ENCODE results near the gene RSL1D1.
"Not testable (repeated sequence)": the region's sequence is repeated elsewhere in the genome, so short reads cannot be mapped to it uniquely, and the experiment has no call there.

Gene RSL1D1

GRCh38 chr16:11848842-11849241 is 2.5 kb downstream of the RSL1D1 start:
- DNase-seq (ENCODE audit: insufficient read length, low spot score): no peak

GRCh38 chr16:11844499-11844898 is 6.8 kb downstream of the RSL1D1 start:
- no peak for DNase-seq (ENCODE audit: insufficient read length, low spot score)
- no peak for FAIRE-seq

More at GRCh38 chr16:11848842-11849241, 2.5 kb downstream of the RSL1D1 start:
- no peak for FAIRE-seq

- no peak for FAIRE-seq
- DNase-seq (ENCODE audit: insufficient read length, low spot score): no peak
Measured at GRCh38 chr16:11843861-11844260, 7.5 kb downstream of the RSL1D1 start.

GRCh38 chr16:11843206-11843605 is 8.1 kb downstream of the RSL1D1 start:
- DNase-seq (ENCODE audit: insufficient read length, low spot score): no peak
- FAIRE-seq: no peak

DNA sequence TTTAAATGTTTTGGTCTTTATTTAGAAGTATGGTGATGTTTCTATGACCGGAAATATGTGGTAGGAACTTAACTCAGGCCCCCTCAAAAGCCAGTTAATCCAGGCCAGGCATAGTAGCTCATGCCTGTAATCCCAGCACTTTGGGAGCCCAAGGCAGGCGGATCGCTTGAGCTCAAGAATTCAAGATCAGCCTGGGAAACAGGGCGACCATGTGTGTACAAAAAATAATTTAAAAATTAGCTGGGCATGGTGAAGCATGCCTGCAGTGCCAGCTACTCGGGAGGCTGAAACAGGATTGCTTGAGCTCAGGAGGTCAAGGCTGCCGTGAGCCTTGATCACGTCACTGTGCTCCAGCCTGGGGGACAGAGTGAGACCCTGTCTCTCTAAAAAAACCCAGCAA is 10.3 kb downstream of the RSL1D1 start:
- FAIRE-seq: no peak
- DNase-seq (ENCODE audit: insufficient read length, low spot score): no peak

DNA sequence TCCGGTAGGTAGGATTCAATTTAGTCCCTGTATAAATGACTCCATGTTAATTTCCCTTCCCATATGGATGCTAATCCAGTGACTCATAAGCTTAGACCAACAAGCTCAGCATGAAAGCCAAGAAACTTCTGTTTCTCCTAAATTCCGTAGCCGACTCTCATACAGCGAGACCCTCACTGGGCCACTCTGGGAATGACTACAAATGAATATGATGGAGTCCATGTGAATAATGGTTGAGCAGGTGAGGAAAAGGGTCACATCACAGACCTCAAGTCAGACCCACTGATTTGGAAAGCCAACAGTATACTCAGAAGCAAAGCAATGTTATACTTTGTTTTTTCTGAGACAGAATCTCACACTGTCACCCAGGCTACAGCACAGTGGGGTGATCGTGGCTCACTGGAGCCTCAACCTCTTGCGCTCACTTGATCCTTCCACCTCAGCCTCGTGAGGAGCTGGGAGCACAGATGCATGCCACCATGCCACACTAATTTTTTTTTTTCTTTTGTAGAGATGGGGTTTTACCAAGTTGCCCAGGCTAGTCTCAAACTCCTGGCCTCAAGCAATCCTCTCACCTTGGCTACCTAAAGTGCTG is 14.6 kb downstream of the RSL1D1 start:
- DNase-seq (ENCODE audit: insufficient read length, low spot score) (peak; percentile 71), FAIRE-seq (no peak)

GRCh38 chr16:11835891-11836649 is 15.3 kb downstream of the RSL1D1 start:
- DNase-seq (ENCODE audit: insufficient read length, low spot score) (no peak), FAIRE-seq (no peak)

DNA sequence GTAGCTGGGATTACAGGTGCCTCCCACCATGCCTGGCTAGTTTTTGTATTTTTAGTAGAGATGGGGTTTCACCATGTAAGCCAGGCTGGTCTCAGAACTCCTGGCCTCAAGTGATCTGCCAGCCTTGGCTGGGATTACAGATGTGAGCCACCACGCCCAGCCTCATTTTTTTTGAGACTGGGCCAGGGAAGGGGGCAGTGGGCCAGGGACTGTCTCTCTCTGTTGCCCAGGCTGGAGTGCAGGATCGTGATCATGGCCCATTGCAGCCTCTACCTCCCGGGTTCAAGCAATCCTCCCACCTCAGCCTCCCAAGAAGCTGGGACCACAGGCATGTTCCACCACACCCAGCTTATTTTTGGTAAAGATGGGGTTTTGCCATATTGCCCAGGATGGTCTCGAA is 16.0 kb downstream of the RSL1D1 start:
- FAIRE-seq: no peak
- no peak for DNase-seq (ENCODE audit: insufficient read length, low spot score)

DNA sequence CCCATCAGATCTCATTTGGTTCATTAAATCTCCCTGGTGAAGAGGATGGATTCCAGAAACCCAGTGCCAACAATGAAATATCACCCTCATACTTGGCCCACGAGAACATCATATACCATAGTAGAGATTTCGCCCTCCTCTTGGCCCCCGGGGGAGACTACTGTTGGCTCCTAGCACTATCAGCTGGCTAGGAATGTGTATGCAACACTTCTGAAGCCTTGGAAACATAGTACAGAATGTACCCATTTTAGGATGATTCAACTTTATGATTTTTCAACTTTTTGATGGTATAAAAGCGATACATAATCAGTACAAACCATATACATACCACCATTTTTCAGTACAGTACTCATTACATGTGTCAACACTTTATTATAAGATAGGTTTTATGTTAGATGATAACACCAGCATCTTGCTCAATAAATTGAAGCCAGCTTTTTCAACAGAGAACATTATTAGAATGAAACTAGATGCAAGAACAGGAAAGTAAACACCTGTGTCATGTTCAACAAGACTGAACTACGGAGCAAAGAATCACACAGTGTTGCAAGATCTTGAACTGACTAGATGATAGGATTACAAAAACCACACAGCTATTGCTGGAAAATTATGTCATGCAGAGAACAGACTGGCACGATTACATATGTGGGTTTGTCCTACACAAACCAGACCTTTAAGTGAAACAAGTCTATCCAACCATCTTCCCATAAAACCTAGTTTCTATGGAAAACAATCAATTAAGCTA is 17.2 kb downstream of the RSL1D1 start:
- DNase-seq (ENCODE audit: insufficient read length, low spot score) (peak; percentile 33), FAIRE-seq (no peak)

DNA sequence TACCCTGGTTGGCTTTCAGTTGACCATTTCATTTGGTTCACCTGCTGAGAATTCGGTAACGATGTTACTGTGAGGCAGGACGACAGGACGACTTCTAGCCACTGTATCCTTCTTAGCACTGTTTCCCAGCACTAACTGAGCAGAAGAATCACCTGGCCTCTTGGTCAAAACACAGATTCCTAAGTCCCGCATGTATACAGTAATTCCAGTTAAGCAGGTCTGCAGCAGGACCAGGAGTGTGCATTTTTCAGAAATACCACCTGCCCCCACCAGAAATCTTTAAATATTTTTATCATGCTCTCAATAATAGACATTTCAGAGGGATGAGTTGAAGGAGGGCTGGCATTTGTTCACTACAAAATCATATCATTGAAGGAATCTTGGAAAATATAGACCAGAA is 22.6 kb downstream of the RSL1D1 start:
- DNase-seq (ENCODE audit: insufficient read length, low spot score): no peak
- FAIRE-seq: no peak

DNA sequence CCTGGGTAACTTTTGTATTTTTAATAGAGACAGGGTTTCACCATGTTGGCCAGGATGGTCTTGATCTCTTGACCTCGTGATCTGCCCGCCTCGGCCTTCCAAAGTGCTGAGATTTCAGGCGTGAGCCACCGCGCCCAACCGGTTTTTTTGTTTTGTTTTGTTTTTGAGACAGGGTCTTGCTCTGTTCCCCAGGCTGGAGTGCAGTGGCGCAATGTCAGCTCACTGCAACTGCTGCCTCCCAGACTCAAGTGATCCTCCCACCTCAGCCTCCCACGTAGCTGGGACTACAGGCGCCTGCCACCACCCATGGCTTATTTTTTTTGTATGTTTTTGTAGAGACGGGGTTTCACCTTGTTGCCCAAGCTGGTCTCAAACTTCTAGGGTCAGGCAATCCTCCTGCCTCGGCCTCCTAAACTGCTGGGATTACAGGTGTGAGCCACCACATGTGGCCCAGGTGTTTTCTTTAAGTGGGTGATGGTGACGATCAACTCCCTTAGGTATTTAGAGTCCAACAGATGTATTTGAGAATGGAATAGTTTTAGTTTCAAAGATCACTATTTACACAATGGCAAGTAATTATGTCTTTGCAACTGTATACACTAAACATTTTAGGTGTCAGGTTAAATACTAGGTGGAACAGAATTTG is 25.7 kb downstream of the RSL1D1 start:
- not testable (repeated sequence) for DNase-seq (ENCODE audit: insufficient read length, low spot score); FAIRE-seq

GRCh38 chr16:11824362-11824761 is 27.0 kb downstream of the RSL1D1 start:
- FAIRE-seq: no peak
- DNase-seq (ENCODE audit: insufficient read length, low spot score): no peak

DNA sequence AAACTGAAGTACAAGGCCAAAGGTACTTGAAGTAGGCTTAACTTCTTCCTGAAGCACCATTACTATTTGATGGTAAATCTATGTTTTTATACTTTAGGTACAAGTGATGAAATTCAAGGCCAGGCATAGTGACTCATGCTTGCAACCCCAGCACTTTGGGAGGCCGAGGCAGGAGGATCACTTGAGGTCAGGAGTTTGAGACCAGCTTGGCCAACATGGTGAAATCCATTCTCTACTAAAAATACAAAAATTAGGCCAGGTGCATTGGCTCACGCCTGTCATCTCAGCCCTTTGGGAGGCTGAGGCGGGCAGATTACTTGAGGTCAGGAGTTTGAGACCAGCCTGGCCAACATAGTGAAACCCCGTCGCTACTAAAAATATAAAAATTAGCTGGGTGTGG is 27.7 kb downstream of the RSL1D1 start:
- not testable (repeated sequence) for FAIRE-seq

DNA sequence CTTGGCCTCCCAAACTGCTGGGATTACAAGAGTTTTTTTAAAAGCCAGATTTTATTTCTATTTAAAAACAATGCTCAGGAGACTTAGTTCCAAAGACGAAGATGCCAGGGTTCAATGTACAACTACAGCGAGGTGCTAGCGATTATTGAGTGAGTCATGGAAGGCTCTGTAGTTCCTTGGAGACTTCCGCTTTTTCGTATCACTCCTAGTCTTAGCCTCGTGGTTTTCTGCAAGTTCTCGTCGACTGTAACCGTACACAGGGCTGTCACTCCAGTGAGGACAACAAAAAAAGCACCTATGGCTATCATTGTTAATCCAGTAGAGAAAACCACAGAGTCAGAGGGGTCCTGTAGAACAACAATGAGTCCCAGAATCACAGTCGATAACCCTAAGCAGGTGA is 31.5 kb downstream of the RSL1D1 start:
- FAIRE-seq: no peak
- no peak for DNase-seq (ENCODE audit: insufficient read length, low spot score)

More for the DNA sequence above, 27.7 kb downstream of the RSL1D1 start:
- not testable (repeated sequence) for DNase-seq (ENCODE audit: insufficient read length, low spot score)

DNA sequence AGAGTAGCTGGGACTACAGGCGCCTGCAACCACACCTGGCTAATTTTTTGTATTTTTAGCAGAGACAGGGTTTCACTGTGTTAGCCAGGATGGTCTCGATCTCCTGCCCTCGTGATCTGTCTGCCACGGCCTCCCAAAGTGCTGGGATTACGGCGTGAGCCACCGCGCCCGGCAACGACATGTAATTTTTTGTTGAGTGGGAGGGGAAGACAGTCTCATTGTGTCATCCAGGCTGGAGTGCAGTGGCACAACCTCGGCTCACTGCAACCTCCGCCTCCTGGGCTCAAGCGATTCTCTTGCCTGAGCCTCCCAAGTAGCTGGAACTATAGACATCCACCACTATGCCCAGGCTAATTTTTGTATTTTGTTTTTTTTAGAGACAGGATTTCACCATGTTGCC is 32.4 kb downstream of the RSL1D1 start:
- DNase-seq (ENCODE audit: insufficient read length, low spot score); FAIRE-seq: not testable (repeated sequence)

DNA sequence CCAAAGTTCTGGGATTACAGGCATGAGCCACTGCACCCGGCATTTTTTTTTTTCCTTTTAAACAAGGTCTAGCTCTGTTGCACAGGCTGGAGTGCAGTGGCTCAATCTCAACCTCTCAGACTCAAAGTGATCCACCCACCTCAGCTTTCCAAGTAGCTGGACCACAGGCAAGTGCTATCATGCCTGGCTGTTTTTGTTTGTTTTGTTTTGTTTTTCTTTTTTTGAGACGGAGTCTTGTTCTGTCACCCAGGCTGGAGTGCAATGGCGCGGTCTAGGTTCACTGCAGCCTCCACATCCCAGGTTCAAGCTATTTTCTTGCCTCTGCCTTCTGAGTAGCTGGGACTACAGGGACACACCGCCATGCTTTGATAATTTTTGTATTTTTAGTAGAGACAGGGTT is 35.2 kb downstream of the RSL1D1 start:
- no peak for FAIRE-seq
- no peak for DNase-seq (ENCODE audit: insufficient read length, low spot score)

GRCh38 chr16:11814800-11815199 is 36.5 kb downstream of the RSL1D1 start:
- DNase-seq (ENCODE audit: insufficient read length, low spot score); FAIRE-seq: not testable (repeated sequence)

DNA sequence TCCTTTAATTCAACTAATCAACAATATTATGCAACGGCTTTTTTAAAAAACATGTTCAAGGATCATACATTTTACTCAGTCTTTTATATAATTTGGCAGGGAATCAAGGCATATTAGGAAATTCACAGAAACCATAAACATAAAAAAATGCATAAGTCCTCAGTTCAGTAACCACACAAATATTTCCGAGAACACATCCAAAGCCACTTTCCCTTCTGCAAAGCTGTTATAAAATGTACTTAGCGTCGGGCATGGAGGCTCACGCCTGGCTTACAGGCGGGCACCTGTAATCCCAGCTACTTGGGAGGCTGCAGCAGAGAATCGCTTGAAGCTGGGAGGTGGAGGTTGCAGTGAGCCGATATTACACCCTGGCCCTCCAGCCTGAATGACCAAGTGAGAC is 44.6 kb downstream of the RSL1D1 start:
- FAIRE-seq (no peak), DNase-seq (ENCODE audit: insufficient read length, low spot score) (no peak)

- no peak for DNase-seq (ENCODE audit: insufficient read length, low spot score)
- FAIRE-seq: no peak
Measured at GRCh38 chr16:11805556-11805955, 45.8 kb downstream of the RSL1D1 start.

DNA sequence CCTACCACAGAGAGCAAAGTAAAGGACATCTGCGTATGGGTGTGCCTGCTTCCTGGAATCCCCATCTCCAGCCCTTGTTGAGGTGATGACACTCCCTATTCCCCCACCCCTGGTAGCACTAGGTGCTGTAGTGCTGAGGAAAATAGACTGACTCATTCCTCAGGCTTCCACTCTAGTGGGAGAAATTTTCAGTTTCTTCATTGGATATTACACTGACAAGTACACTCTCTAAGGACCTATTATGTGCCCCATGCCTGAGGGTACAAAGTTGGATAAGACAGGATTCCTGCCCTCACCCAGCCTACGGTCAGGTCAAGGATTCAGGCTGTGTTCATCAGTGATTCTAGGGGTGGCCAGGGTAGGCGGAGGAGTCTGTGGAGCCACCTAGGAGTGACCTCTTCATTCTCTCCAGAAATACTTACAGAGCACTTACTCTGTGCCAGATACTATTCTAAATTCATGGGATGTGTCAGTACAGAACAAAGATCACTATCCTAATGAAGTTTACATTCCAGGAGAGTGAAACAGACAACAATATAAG is 49.8 kb downstream of the RSL1D1 start:
- FAIRE-seq: no peak
- DNase-seq (ENCODE audit: insufficient read length, low spot score): no peak

GRCh38 chr16:11800382-11800718 is 51.0 kb downstream of the RSL1D1 start:
- no peak for FAIRE-seq
- DNase-seq (ENCODE audit: insufficient read length, low spot score): no peak
